ENCODE measurements around the gene MRPS18C.
"Not testable (repeated sequence)": the region's sequence is repeated elsewhere in the genome, so short reads cannot be mapped to it uniquely, and the experiment has no call there.

GRCh38 chr4:83509156-83509585 is 53.3 kb downstream of the MRPS18C start:
- TF ChIP-seq CTCF (IDR thresholded peaks at IDR 0.05), result peak; percentile 32 to 95 (median 82)
- not testable (repeated sequence) for TF ChIP-seq POLR2A (IDR thresholded peaks at IDR 0.05)

All from Peyer's patch (tissue), 4 donors.